HG03378 (cell line): ENCODE results near the gene AKR7A2.

Experiments used
- ATAC-seq: cut with Tn5 transposase; IDR thresholded peaks from one replicate; pipeline ENCODE4 v1.9.1; 2021; ENCODE audit warnings: mild to moderate bottlenecking, moderate library complexity; ENCODE audit not compliant: unreplicated experiment

AKR7A2 gene

DNA sequence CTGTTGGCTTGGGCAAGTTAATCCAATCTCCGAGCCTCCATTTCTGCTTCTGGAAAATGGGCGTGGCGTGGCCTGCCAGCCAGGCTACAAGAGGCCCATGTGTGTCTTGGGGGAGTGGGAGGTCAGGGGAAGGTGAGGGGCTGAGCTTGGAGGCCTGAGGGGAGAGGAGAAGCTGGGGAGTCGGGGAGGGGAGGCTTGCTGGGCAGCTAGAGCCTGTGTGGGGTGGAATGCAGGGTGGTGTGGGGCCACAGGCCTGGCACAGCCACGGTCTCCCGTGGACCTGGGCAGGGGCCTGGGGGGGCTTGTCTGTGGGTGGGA is 14.8 kb upstream of the AKR7A2 start:
- no peak for ATAC-seq

DNA sequence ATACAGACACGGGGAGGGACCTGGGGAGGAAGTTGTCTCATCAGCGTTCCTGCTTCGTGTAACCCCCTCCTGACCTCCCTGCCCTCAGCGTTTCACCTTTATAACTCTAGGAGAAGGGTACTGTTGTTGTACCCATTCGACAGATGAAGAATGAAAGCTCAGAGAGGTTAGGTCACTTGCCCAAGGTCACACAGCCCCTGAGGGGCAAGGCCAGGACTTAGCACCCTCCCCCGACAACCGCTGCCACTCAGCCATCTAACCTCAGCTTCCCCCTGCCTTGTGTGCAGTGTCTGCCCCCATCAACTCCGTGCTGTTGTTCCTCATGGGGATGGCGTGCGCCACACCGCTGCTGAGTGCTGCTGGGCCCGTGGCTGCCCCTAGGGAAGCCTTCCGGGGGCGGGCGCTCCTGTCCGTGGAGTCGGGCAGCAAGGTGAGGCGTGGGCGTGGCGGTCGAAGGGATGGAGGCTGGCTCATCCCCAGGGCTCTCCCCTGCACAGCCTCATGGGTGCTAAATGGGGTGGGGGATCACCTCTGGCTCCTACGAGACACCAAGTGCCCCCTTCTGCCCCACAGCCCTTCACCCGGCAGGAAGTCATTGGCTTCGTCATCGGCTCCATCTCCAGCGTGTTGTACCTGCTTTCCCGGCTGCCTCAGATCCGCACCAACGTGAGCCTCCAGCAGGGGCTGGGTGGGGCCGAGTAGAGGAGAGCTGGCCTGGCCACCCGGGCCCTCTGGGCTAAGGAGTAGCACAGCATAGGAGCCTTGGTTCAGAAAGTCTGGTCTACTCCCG is 14.2 kb upstream of the AKR7A2 start:
- ATAC-seq, result no peak

DNA sequence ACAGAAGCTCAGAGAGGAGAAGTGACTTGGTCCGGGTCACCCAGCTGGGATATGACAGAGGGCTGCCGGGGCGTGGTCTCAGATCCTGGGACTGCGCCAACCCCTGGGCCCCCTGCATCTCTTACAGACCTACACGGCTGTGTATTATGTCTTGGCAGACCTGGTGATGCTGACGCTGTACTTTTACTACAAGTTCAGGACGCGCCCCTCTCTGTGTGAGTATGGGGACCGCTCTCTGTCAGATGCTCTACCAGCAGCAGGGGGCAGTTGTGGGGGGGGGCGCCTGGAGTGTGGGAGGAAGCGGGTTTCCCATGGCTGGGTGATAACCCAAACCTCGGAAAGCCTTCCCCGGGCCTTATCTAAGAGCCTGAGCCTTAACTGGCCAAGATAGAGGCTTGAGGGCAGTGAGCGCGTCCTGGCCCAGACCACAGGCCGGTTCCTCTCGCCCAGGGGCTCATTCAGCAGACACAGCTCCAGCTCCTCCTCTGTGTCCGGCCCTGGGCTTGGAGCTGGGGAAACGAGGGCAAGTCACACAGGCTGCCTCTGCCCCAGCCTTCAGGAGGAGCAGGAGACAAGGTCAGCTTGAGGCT is 13.5 kb upstream of the AKR7A2 start:
- ATAC-seq, result no peak

DNA sequence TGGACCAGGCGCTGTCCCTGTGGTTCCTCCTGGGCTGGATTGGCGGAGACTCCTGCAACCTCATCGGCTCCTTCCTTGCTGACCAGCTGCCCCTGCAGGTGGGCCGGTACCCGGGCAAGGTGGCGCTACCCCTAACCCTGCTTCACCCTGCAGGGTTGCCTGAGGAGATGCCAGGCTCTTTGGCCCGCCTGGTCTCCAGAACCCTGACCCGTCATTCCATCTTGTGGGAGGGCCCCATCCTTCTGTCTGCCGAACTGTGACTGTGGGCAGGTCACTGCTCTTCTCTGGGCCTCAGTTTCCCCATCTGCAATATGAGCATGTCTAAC is 12.7 kb upstream of the AKR7A2 start:
- no peak for ATAC-seq

DNA sequence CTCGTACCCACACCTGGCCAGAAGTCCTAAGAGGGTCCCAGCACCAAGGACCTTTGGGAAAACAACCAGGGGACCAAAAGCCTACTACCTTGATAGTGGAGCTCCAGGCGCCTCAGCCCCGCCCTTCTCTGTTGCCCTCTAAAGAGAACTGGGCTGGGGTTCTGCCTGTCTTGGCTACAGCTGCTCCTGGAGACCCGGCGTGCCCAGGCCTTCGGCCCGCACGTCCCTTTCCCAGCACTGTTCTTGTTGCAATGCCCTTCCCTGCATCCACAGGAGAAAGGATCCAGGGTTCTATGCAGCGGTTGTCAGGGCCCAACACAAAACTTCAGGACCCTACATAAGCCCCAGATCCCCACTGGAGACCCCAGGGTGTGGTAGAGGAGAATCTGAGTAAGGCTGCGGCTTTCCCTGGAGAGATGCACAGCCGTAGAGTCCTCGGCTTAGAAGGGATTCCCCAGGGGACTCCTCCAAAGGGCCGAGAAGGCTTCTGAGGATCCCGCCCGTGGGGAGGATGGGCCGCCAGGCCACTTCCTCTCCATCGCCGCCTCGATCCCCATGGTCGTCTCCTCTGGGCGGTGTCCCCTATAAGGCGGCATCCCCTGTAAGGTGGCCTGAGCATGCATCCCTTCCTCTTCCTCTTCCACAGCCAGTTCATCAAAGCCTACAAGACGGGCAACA is 12.2 kb upstream of the AKR7A2 start:
- no peak for ATAC-seq

DNA sequence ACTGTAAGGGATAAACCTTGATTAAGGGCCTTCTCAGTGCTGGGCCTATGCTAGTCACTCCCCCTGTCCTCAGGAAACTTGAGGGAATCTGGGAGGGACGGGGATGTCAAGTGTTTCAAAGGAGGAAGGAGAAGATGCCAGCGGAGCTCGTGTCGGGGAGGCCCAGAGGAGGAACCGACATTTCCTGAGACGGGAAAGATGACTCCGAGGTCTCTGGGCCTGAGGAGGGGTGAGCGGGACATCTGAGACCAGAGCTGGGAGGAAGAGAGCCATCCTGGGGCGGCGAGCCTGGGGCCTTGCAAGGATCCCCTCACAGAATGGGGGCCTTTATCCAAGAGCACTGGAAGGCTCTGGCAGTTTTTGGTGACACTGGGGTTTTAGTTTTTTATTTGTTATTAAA is 10.5 kb upstream of the AKR7A2 start:
- ATAC-seq, result no peak

DNA sequence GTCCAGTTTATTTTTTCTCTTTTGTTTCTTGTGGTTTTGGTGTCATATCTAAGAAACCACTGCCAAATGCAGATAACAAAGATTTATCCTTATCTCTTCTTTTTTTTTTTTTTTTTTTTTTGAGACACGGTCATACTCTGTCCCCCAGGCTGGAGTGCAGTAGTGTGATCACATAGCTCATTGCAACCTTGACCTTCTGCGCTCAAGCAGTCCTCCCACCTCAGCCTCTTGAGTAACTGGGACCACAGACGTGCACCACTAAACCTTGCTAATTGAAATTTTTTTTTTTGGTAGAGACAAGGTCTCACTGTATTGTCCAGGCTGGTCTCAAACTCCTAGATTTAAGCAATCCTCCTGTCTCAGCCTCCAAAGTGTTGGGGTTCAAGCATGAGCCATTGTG is 9.1 kb upstream of the AKR7A2 start:
- ATAC-seq, result no peak

DNA sequence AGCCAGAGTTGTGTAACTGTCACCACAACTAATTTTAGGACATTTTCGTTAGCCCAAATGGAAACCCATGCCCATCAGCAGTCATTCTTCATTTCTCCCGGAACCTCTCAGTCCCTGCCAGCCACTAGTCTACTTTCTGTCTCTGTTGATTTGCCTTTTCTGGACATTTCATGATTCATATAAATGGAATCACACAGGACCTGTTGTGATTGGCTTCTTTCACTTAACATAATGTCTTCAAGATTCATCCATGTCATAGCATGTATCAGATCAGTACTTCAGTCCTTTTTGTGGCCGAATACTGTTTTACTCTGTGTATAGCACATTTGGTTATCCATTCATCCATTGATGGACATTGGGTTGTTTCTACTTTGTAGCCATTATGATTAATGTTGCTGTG is 7.3 kb upstream of the AKR7A2 start:
- ATAC-seq, result no peak

DNA sequence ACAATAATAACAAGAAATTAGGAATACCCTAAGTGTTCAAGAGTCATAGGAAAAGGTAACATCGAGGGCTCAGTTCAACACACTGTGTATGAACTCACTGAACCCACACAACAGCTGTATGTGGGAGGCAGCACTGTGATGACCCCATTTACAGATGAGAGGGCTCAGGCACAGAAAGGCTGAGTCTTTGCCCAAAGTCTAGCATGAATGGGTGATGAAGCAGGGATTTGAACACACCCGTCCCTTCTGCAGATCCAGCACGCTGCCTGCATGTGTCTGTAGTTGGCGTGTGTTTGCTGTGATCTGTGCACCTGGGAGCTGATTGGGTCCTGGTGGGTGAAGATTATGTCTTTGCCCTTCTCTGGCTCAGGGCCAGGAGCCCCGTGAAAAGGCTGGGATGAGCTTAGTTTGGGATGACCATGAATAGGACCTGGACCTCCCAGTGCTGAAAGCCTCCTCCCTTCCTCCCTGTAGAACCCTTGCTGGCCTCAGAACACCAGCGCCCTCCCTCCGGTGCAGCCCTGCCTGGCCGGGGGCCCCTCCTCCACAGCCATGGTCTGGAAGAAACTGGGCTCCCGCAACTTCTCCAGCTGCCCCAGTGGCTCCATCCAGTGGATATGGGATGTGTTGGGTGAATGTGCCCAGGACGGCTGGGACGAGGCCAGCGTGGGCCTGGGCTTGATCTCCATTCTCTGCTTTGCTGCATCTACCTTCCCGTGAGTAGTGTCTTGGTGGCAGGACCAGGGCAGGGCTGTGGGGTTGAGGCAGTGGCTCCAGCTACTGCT is 5.4 kb upstream of the AKR7A2 start:
- no peak for ATAC-seq

DNA sequence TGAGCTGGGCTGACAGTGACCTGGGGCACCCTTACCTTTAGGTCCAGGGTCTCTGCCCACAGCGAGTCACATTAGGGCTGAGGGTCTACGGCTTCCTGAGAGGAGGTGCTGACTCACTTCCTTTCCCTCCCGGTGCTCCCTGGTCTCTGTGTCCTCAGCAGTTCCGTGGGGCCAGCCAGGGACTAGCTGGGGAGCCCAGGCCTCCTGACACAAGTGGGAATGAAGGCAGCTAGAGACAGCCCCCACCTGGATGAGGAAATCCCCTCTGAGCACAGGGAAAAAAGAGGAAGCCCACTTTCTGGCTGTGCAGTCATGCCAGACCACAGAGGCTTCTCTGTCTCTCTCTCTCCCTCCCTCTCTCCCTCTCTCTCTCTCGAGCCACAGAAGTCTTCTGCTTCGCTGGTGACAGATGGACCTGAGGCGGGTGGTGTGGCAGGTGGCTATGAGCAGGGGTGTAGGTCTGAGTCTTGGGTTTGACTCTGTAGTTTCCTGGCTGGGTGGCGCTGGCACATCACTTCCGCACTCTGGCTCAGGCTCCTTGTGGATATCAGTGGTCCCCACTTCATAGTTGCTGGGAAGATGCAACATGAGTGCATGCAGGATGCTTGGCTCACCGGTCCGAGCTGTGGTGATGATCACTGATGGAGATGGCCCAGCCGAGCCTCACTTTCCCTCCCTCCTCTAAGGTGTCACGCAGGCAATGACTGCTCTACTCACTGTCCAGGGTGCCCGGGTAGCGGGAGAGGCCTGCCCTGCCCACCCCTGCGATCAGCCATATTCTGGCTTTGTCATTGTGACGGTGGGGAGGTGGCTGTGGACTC is 3.6 kb upstream of the AKR7A2 start:
- ATAC-seq, result no peak

DNA sequence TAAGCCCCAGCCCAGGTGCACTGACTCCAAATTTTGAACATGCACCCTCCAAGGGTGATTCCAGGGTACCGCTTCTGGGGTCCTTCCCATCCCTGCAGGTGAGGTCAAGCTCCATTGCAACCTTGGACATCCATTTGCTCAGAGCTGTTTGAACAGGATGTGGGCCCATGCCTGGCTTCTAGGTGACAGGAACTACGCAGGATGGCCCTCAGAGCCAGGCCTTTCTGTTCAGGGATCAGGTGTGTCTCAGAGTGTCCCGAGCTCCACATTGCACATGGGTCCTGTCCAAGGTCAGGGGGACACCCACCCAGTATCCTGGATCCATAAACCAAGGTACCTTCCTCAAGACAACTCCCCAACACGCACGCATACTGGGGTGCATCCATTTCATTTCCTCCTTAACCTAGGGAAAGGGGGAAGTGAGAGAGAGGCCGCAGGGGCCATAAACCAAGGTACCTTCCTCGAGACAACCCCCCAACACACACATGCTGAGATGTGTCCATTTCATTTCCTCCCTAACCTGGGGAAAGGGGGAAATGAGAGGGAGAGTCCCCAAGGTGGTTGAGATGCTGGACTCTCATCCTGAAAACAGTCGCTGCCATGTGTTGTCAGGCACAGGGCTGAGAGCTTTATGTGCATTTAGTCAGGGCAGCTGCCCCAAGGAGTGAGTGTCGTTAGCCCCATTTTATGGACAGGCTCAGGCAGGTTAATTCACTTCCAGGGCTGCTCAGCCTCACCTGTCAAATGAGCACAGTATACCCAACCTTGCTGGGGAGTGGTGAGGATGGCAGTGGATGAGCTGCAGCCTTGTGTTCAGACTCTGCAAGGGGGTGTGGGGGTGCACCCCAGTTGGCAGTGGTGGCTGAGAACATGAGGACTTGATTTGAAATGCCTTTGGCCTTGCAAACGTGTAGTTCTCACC is 2.3 kb upstream of the AKR7A2 start:
- ATAC-seq, result no peak

DNA sequence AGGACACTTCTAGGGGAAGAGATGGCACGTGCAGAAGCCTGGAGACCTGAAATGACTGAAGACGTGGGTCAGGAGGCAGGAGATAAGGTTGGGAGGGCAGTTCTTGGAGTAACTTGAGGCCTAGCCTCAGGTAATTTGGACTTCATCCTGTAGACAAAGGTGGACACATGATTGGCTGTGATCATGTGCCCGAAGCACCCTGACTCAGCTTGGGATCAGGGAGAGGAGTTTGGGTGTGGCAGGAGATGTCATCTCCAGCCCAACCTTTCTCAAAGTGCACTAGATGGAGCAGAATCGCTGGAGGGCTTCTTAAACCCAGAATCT is 1.7 kb upstream of the AKR7A2 start:
- no peak for ATAC-seq

DNA sequence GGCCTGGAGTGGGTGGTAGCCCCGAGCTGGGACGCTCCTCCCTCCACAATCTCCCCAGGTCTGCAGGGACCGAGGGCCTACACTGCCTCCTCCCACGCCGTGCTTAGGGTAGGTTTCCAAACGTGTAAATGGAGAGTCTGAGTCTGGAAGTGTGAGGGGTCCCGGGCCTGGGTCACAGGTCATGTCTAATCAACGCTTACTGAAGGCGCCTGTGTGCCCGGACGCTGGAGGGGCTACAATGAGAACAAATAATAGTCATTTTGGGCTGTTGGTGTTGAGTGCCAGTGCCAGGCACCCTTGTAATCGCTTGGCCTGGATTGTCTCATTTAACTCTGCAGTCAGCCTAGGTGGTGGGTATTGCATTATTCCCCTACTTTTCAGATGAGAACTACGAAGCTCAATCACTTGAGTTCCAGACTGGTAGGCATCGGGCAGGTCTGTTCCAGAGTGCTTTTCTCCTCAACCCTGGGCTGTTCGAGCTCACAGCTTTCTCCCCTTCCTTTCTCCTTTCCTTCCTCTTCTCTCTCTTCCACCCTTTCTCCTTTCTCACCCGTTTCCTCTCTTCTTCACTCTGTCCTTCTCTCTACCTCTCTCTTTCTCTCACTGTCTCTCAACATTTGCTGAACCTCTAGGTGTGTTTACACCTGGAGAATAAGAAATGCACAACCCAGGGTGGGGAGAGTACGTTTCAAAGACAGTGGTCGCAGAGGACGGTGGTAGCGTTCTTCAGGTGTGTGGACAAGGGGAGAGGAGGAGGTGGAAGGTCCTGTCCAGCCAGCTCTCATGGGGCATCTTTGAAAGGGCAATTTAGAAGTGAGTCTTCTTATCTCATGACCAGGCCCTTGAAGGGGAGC is 1.1 kb upstream of the AKR7A2 start:
- ATAC-seq, result no peak

DNA sequence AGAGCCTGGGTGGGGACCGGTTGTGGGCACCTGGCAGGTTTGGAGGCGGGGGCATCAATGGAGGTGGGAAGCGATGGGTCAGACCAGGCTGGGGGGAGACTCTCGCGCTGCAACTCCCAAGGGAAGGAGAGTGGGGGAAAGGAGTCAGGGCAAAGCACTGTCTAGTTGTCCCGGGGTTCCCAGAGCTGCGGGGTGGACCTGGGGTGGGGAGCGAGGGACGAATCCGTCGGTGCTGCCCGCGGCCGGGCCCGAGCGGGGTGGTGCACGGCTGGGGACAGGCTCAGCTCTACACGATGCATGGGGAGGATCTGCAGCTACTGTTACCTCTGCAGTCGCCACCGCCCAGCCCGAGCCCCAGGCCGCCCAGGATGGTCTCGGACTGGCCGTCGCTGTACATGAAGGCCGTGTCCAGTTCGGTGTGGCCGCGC is 427 bp downstream of the AKR7A2 start:
- ATAC-seq, result peak; percentile 5

DNA sequence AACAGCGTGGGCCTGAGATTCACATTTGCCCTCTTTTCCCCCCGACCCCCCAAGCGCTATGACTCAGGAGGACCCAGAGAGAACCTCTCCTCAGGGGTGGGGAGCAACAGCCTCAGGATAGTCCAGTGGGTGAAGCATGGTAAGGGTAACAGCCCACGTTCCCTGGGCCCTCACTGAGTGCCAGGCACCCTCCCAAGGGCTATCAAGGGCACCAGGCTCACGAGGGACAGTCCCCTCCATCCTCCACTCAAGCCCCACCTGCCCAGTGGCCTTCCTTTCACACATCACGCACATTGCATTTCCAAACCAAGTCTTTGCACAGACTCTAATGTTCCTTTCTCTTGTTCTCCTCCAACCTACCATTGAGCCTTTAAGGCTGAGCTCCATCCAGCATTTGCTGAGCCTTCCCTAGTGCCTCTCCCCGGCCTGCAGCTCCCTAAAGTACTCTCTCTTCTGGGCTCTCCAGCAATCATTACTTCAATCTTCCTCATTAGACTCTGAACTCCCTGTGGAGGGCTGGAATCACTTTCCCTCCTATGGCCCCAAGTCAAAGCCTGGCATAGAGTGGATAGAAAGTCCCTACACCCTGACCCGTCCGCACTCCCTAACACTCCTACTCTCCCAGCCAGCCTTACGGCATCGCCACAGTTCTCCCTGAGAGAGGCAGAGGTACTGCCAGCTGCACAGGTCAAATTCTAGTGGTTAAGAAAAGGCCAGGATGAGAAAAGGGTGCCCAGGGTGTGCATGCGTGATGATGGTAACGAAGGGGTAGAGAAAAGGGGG is 1.0 kb downstream of the AKR7A2 start:
- no peak for ATAC-seq

DNA sequence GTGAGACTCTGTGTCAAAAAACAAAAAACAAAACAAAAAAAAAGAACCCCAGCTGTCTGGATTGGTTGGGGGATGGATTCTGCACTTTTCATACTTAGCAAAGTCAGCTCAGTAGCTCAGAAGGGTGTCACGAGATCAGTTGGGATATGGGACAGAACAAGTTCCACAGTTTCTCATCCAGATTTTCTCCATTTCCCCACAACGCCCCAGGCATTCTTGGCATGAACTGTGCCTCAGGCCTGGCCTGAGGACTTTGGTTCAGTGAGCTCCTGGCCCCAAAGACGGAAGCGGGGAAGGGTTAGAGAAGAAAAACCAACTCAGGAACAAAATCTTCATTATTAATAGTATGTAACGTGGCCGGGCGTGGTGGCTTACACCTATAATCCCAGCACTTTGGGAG is 1.9 kb downstream of the AKR7A2 start:
- no peak for ATAC-seq

DNA sequence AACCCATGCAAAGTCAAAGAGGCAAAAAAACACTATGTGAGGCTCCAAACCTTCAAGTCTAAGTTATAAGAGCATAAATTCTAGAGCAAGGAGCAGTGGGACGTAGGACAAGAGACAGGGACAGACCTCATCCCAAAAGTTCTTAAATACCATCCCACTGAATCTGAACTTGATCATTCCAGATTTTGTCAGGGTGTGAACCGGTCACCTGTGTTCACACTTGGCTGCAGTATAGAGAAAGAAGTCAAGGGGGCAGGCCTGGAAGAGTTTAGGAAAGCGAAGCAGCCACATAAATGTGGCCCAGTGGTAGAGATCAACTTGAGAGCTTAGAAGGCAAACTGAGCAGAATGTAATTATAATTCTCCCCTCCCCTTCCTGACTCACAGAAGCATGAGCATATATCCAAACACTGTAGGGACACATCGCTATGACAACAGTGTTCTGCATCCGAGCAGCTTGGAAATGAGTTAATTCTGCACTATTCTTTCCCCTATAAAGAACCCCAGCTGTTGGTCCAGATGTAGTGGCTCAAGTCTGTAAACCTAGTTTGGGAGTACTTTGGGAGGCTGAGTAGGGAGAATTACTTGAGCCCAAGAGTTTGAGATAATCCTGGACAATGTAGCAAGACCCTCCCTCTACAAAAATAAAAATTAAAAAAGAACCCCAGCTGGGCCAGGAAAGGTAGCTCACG is 2.7 kb downstream of the AKR7A2 start:
- no peak for ATAC-seq

DNA sequence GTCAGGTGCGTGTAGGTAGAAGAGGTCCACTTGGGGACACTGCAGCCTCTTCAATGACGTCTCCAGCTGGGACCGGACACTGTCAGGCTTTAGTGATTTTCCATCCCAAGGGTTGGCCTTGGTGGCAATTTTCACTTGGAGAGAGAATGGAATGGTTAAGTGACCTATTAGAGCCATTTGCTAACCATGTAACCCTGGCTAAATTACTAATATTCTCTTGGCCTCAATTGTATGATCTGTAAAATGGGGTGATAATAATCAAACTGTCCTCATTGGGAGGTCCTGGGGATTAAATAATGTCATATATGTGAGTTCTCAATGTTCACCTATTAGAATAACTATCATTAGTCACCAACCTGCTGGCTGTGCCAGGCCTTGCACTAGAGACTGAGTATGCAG is 3.4 kb downstream of the AKR7A2 start:
- ATAC-seq, result no peak
